Uterus (tissue), 4 donors: ENCODE measurements around the gene FLNA. TPM values are rescaled to one million over a fixed set of nuclear protein-coding genes. Genes with fewer than 3 reads are reported as not detected.
A peak's percentile ranks its signal among the peaks of the same experiment; 100 is the strongest.

Experiments used
- DNase-seq, 2 donors: peaks; one replicate each; pipeline ENCODE4 v3.0.0-alpha.2; 2019 to 2020
- H3K27ac ChIP-seq, 2 donors: fragments of 200-600 bp; sonication (generic); 1 replicate in 1 of 2; 2 replicates in 1 of 2; pipeline ENCODE4 v1.5.1; 2016 to 2018
- H3K27me3 ChIP-seq, 2 donors: fragments of 200-600 bp; sonication (generic); one replicate each; pipeline ENCODE4 v1.5.1; 2018 to 2019; ENCODE audit warnings: control low read depth in 1 of 2
- H3K36me3 ChIP-seq, 2 donors: fragments of 200-600 bp; sonication (generic); one replicate each; pipeline ENCODE4 v1.5.1; 2019; ENCODE audit warnings: control low read depth in 1 of 2
- H3K4me1 ChIP-seq, 2 donors: fragments of 200-600 bp; sonication (generic); one replicate each; pipeline ENCODE4 v1.5.1; 2018 to 2019; ENCODE audit warnings: control low read depth in 1 of 2
- H3K4me3 ChIP-seq, 2 donors: fragments of 200-600 bp; sonication (generic); 1 replicate in 1 of 2; 2 replicates in 1 of 2; pipeline ENCODE4 v1.5.1; 2018 to 2019; ENCODE audit warnings: mild to moderate bottlenecking in 1 of 2
- H3K9me3 ChIP-seq, 2 donors: fragments of 200-600 bp; sonication (generic); one replicate each; pipeline ENCODE4 v1.5.1; 2019; ENCODE audit warnings: control low read depth in 1 of 2
- CTCF ChIP-seq, 4 experiments: fragments of 200-600 bp in 2 of 4; fragments of 450-650 bp in 2 of 4; sonication (generic) in 2 of 4; IDR thresholded peaks; one replicate each; pipeline ENCODE4 v1.5.1; 2016 to 2019; ENCODE audit warnings: antibody characterized with exemption in 4 of 4, mild to moderate bottlenecking in 2 of 4, moderate library complexity in 1 of 4
- POLR2A ChIP-seq, 2 donors: fragments of 450-650 bp; IDR thresholded peaks; one replicate each; pipeline ENCODE4 v1.6.1; 2016; ENCODE audit warnings: antibody characterized with exemption in 2 of 2, mild to moderate bottlenecking in 1 of 2, moderate library complexity in 1 of 2
- intact Hi-C: fragments of 100-400 bp; cut with DNase I; formaldehyde crosslinking; loops from one replicate; pipeline ENCODE4 v1.15.1; 2023; ENCODE audit warnings: low total_unique reads
- total RNA-seq, 4 donors: library from RNA; depleted of rRNA in 3 of 4; stranded (reverse); fragments of >200 nt in 3 of 4; gene quantifications; one replicate each; pipeline versions ENCODE4 v1.1.0 to v1.2.4, GENCODE V29; 2014 to 2023
- donor health status: DM: yes; HTN: yes; CAD: no.

FLNA gene
- total RNA-seq, 4 donors from 2014 or later, result 1,067 to 4,271 (median 2,911) TPM

- intact Hi-C loops, result no loop called here
- peak in 1 of 2 donors; percentile 22 for DNase-seq
- Histone ChIP-seq H3K4me1 (no peaks in the 10 kb centered on the region), H3K27ac (peak overlapping the region in 1 of 2 donors; percentile 43), H3K4me3 (no peak overlapping the region), H3K36me3 (no peaks in the 10 kb centered on the region), H3K9me3 (no peaks in the 10 kb centered on the region), H3K27me3 (no peaks in the 10 kb centered on the region)
- TF ChIP-seq POLR2A (IDR thresholded peaks at IDR 0.05), result no peak
- no peak for TF ChIP-seq CTCF (IDR thresholded peaks at IDR 0.05)
Measured at GRCh38 chrX:154355094-154355775, 19.2 kb downstream of the FLNA start.

GRCh38 chrX:154354516-154354915, 19.9 kb downstream of the FLNA start:
- Histone ChIP-seq H3K4me1 (no peaks in the 10 kb centered on the region), H3K4me3 (no peak overlapping the region), H3K36me3 (no peaks in the 10 kb centered on the region), H3K27ac (no peak overlapping the region), H3K9me3 (no peaks in the 10 kb centered on the region), H3K27me3 (no peaks in the 10 kb centered on the region)
- intact Hi-C loops, result no loop called here
- no peak for DNase-seq
- TF ChIP-seq POLR2A (IDR thresholded peaks at IDR 0.05) (no peak), CTCF (IDR thresholded peaks at IDR 0.05) (no peak)

- no peaks in the 10 kb centered on the region for H3K27me3 ChIP-seq
- intact Hi-C loops, result no loop called here
- DNase-seq, result no peak
- no peaks in the 10 kb centered on the region for H3K4me1 ChIP-seq
- H3K36me3 ChIP-seq, result no peaks in the 10 kb centered on the region
- H3K27ac ChIP-seq, result no peak overlapping the region
- TF ChIP-seq POLR2A (IDR thresholded peaks at IDR 0.05), result no peak
- no peaks in the 10 kb centered on the region for H3K9me3 ChIP-seq
- no peak overlapping the region for H3K4me3 ChIP-seq
Measured at GRCh38 chrX:154354013-154354412, 20.4 kb downstream of the FLNA start.

- Histone ChIP-seq H3K36me3 (no peaks in the 10 kb centered on the region), H3K27me3 (no peaks in the 10 kb centered on the region), H3K27ac (no peak overlapping the region), H3K4me3 (no peak overlapping the region), H3K9me3 (no peaks in the 10 kb centered on the region), H3K4me1 (no peaks in the 10 kb centered on the region)
- TF ChIP-seq CTCF (IDR thresholded peaks at IDR 0.05) (no peak), POLR2A (IDR thresholded peaks at IDR 0.05) (no peak)
- peak in 1 of 2 donors; percentile 25 for DNase-seq
- intact Hi-C loops, result no loop called here
Measured at GRCh38 chrX:154353172-154353843, 21.1 kb downstream of the FLNA start.

DNA sequence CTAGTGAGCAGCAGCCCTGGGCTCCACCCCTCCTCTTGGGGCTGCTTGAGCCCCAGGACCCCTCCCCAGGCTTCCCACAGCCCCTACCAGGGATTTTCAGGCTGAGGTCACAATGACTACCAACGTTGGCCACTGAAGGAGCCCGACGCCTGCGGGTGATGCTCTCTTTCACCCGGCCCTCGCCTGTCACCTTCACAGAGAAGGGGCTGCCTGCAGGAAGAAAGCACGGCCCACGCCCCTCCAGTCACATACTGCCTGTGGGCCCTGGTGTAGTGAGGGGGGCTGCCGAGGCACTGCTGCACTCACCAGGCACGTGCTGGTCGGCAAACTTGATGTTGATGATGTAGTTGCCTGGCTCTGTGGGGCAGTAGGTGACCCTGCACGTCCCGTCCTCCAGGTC, 22.0 kb downstream of the FLNA start:
- TF ChIP-seq POLR2A (IDR thresholded peaks at IDR 0.05) (no peak), CTCF (IDR thresholded peaks at IDR 0.05) (no peak)
- no peaks in the 10 kb centered on the region for H3K36me3 ChIP-seq
- H3K4me3 ChIP-seq, result no peak overlapping the region
- H3K4me1 ChIP-seq, result no peaks in the 10 kb centered on the region
- H3K27me3 ChIP-seq, result no peaks in the 10 kb centered on the region
- H3K9me3 ChIP-seq, result no peaks in the 10 kb centered on the region
- intact Hi-C loops, result no loop called here
- H3K27ac ChIP-seq, result no peak overlapping the region
- no peak for DNase-seq
